ENCODE measurements around the gene SMIM41.
A peak's percentile ranks its signal among the peaks of the same experiment; 100 is the strongest.

SMIM41 gene

GRCh38 chr12:52137746-52138145, 58.2 kb downstream of the SMIM41 start:
- TF ChIP-seq CTCF (IDR thresholded peaks at IDR 0.05; ENCODE audit: low read depth, low read length, missing control alignments), result no peak
- in situ Hi-C loops (cut with HindIII; ENCODE audit: low pct_ligation_motif_present, low sequenced_read_pairs), result no loop called here
- Histone ChIP-seq H3K4me3 (ENCODE audit: low read depth, low read length) (no peak overlapping the region), H3K27me3 (replicated peaks) (no peaks in the 10 kb centered on the region), H3K27ac (no peak overlapping the region), H3K36me3 (replicated peaks) (no peaks in the 10 kb centered on the region)
- no peak for DNase-seq

GRCh38 chr12:52139147-52139546, 59.6 kb downstream of the SMIM41 start:
- no peak for TF ChIP-seq CTCF (IDR thresholded peaks at IDR 0.05; ENCODE audit: low read depth, low read length, missing control alignments)

GRCh38 chr12:52139579-52140062, 60.1 kb downstream of the SMIM41 start:
- Histone ChIP-seq H3K4me3 (ENCODE audit: low read depth, low read length) (no peak overlapping the region), H3K27me3 (replicated peaks) (no peaks in the 10 kb centered on the region), H3K36me3 (replicated peaks) (no peaks in the 10 kb centered on the region), H3K27ac (no peak overlapping the region)
- in situ Hi-C loops (cut with HindIII; ENCODE audit: low pct_ligation_motif_present, low sequenced_read_pairs), result no loop called here
- DNase-seq, result no peak
- peak; percentile 85 for TF ChIP-seq CTCF (IDR thresholded peaks at IDR 0.05; ENCODE audit: low read depth, low read length, missing control alignments)

More at GRCh38 chr12:52139147-52139546, 59.6 kb downstream of the SMIM41 start:
- Histone ChIP-seq H3K27me3 (replicated peaks) (no peaks in the 10 kb centered on the region), H3K36me3 (replicated peaks) (no peaks in the 10 kb centered on the region), H3K27ac (no peak overlapping the region), H3K4me3 (ENCODE audit: low read depth, low read length) (no peak overlapping the region)
- in situ Hi-C loops (cut with HindIII; ENCODE audit: low pct_ligation_motif_present, low sequenced_read_pairs), result no loop called here
- no peak for DNase-seq

GRCh38 chr12:52141306-52141705, 61.8 kb downstream of the SMIM41 start:
- peak; percentile 26 for TF ChIP-seq CTCF (IDR thresholded peaks at IDR 0.05; ENCODE audit: low read depth, low read length, missing control alignments)
- H3K36me3 ChIP-seq (replicated peaks), result no peaks in the 10 kb centered on the region
- in situ Hi-C loops (cut with HindIII; ENCODE audit: low pct_ligation_motif_present, low sequenced_read_pairs), result no loop called here
- no peaks in the 10 kb centered on the region for H3K27me3 ChIP-seq (replicated peaks)
- no peak overlapping the region for H3K27ac ChIP-seq
- no peak overlapping the region for H3K4me3 ChIP-seq (ENCODE audit: low read depth, low read length)
- no peak for DNase-seq

- in situ Hi-C loops (cut with HindIII; ENCODE audit: low pct_ligation_motif_present, low sequenced_read_pairs), result no loop called here
Observed at GRCh38 chr12:52141875-52142274, 62.4 kb downstream of the SMIM41 start.

More at GRCh38 chr12:52141875-52142274, 62.4 kb downstream of the SMIM41 start:
- Histone ChIP-seq H3K4me3 (ENCODE audit: low read depth, low read length) (no peak overlapping the region), H3K27ac (no peak overlapping the region), H3K36me3 (replicated peaks) (no peaks in the 10 kb centered on the region), H3K27me3 (replicated peaks) (no peaks in the 10 kb centered on the region)
- TF ChIP-seq CTCF (IDR thresholded peaks at IDR 0.05; ENCODE audit: low read depth, low read length, missing control alignments), result no peak
- DNase-seq, result no peak

Data from brain microvascular endothelial cell (primary cell).